GM06990 (cell line): ENCODE measurements around the gene NEDD4L.

Source experiments
- DNase-seq: peaks from one replicate; pipeline ENCODE4 v3.0.0-alpha.2; 2011; ENCODE audit not compliant: insufficient read length; ENCODE audit errors: extremely low read depth
- H3K27me3 ChIP-seq: replicated peaks from 2 replicates; pipeline ENCODE4 v1.6.0; 2011; ENCODE audit warnings: low read length; ENCODE audit not compliant: control insufficient read depth, insufficient read depth
- H3K36me3 ChIP-seq: 2 replicates; pipeline ENCODE4 v1.5.1; 2011; ENCODE audit warnings: low read length; ENCODE audit not compliant: control insufficient read depth, insufficient read depth
- H3K4me3 ChIP-seq: replicated peaks from 2 replicates; pipeline ENCODE4 v1.5.1; 2011; ENCODE audit warnings: low read depth, mild to moderate bottlenecking, control low read depth, low read length
- CTCF ChIP-seq: IDR thresholded peaks from 2 replicates; pipeline ENCODE4 v1.5.1; 2011; ENCODE audit warnings: low read length, control low read depth, mild to moderate bottlenecking, inconsistent platforms; ENCODE audit not compliant: insufficient read depth, poor library complexity, severe bottlenecking

The NEDD4L gene

DNA sequence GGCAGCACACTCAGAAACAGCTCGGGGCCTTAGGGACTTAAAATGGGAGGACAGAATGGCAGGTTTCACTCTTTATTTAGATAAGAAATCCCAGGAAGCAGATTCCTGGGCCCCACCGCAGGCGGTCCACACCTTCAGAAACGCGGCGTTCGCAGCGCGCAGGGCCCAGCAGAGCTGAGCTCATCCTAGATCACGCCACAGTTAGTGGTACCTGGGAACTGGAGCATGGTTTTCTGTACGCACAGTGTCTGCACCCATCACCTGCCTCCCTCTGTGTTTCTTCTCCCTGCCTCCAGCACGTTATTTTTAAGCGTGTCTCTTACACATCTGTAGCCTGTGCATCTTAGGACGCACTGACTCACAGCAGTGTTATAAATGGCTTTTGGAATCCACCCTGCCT is 342.8 kb downstream of the NEDD4L start:
- H3K36me3 ChIP-seq, result peaks cover 3% of the 10 kb centered on the region
- no peaks in the 10 kb centered on the region for H3K27me3 ChIP-seq
- no peak for DNase-seq
- H3K4me3 ChIP-seq, result no peak overlapping the region
- TF ChIP-seq CTCF, result no peak

- H3K27me3 ChIP-seq, result no peaks in the 10 kb centered on the region
- H3K36me3 ChIP-seq, result peaks cover 4% of the 10 kb centered on the region
- no peak for DNase-seq
- no peak overlapping the region for H3K4me3 ChIP-seq
- no peak for TF ChIP-seq CTCF
Measured at GRCh38 chr18:58387716-58388115, 343.7 kb downstream of the NEDD4L start.

DNA sequence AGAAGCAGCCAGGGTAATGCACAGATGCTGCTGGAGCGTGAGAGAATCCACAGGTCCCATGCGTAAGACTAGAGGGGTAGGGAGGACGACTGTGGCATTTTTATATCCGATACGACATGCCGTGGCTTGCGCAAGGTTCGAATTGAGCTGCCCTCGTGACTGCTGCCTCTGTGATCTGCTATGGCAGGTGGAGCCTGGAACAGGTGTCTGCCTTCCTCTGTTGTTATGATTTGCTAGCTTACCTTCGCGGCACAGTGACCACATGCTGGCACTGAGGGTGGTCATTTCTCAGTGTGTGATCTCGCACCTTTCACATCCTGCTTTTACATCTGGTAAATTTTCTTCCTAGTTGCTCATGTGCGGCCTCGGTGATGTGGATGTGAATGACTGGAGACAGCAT is 344.7 kb downstream of the NEDD4L start:
- DNase-seq, result no peak
- Histone ChIP-seq H3K4me3 (no peak overlapping the region), H3K36me3 (peaks cover 4% of the 10 kb centered on the region), H3K27me3 (no peaks in the 10 kb centered on the region)
- no peak for TF ChIP-seq CTCF

- Histone ChIP-seq H3K27me3 (no peaks in the 10 kb centered on the region), H3K4me3 (no peak overlapping the region), H3K36me3 (peaks cover 4% of the 10 kb centered on the region)
- TF ChIP-seq CTCF, result no peak
- no peak for DNase-seq
Measured at GRCh38 chr18:58389745-58390144, 345.7 kb downstream of the NEDD4L start.

GRCh38 chr18:58390399-58390798 is 346.4 kb downstream of the NEDD4L start:
- Histone ChIP-seq H3K27me3 (no peaks in the 10 kb centered on the region), H3K4me3 (no peak overlapping the region), H3K36me3 (peaks cover 4% of the 10 kb centered on the region)
- no peak for TF ChIP-seq CTCF
- DNase-seq, result no peak

- no peak for DNase-seq
- TF ChIP-seq CTCF, result no peak
- Histone ChIP-seq H3K36me3 (peaks cover 4% of the 10 kb centered on the region), H3K4me3 (no peak overlapping the region), H3K27me3 (no peaks in the 10 kb centered on the region)
Measured at GRCh38 chr18:58391231-58391825, 347.3 kb downstream of the NEDD4L start.
